HG02610 (cell line): ENCODE results near the gene CASP3.

Experiments used
- ATAC-seq: cut with Tn5 transposase; IDR thresholded peaks from one replicate; pipeline ENCODE4 v1.9.1; 2021; ENCODE audit warnings: mild to moderate bottlenecking, moderate library complexity; ENCODE audit not compliant: unreplicated experiment

CASP3 gene

DNA sequence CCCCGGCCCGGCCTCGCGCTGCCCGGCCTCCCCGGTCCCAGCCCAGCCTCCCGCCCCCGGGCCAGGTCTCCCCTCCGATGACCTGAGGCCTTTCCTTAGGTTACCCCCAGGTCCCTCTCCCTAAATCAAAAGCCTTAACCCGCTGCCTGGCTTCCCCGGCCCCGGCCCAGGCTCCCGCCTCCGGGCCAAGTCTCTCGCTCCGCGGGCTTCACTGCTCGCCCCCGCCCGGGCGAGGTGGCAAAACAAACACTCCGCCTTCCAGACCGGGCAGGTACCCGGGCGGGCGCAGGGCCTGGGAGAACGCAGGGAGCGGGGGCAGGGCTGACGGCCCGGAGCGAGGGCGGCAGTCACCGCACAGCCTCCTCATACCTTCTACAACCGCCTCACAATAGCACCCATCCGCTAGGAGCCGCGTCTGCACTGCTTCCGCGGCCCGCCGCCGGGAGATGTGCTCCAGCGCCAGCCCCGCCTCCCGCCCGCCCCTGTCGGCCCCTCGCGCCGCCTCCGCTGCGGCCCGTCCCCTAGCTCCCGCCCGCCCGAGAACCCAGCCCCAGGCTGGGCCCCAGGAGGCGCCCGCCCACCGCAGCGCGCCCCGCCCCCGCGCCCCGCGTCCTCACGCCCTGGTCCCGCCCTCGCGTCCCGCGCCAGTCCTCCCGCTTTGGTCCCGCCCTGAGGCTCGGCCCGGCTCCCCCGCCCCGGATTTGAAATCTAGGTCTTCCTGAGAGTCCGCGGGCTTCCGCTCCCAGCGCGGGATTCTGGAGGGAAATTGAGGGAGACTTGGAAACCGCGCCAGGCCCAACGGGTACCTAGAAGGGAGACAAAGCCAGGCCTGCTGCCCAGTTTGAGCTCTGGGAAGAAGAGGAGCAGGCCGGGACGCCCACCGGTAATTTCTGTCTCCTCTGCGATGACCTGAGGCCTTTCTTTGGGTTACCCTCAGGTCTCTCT is at the start of gene CASP3, which contains the start of gene PRIMPOL:
CASP3 (minus strand) TSS at position 422 of the 945 bp plus-strand sequence. CDS start 10,994 bp downstream, outside the sequence.
PRIMPOL (plus strand) TSS at position 713 of the 945 bp plus-strand sequence. CDS start 7,403 bp downstream, outside the sequence.
- peak; percentile 88 for ATAC-seq

GRCh38 chr4:184697956-184698355 is 48.7 kb upstream of the CASP3 start:
- no peak for ATAC-seq

DNA sequence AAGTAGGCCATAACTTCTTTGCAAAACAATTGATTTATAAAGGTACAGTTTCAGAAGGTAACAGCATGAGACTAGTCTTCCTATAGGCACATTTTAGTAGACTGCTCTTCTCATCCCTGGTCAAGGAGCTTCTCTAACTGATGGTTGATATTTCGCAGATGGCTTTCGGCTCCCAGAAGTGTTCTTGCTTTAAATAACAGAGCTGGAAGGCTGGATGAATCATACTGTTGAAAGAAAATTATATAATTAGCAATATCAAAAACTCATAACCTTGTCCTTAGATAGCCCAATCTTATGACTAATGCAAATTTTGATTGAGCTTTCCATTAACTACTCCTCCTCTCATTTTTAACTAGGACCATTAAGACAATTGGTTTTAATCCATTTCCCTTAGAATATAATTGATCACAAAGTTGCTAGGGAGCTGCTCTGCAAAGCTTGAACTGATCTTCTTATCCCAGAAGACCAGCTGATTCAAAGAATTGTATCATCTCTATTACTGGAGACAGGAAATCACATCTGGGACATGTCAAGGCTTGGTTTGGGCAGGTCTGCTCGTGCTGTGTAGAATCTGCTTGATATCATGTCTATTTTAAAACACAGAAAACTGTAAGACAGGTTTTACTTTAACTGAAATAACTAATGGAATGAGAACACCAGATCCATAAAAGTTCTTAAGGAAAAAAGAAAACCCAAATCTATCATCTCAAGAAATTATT is 46.1 kb upstream of the CASP3 start:
- no peak for ATAC-seq

DNA sequence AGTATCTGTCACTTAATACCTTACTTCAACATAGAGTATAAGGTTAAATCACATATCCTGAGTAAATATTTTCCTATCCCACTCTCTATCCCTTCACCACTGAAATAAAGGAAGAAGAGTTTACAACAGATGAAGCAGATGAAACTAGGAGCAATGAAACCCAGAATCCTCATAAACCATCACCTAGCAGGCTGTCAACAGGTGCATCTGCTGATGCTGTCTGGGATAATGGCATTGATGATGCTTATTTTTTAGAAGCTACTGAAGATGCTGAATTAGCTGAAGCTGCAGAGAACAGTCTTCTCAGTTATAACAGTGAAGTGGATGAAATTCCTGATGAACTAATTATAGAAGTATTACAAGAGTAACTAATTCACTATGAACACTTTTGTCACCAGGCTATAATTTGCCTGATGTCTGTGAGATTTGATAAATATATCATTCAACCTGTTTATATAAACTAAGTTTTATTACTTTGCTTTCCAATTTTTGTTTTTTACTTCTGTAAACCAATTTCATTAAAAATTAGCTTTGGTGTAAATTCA is 45.2 kb upstream of the CASP3 start:
- no peak for ATAC-seq

DNA sequence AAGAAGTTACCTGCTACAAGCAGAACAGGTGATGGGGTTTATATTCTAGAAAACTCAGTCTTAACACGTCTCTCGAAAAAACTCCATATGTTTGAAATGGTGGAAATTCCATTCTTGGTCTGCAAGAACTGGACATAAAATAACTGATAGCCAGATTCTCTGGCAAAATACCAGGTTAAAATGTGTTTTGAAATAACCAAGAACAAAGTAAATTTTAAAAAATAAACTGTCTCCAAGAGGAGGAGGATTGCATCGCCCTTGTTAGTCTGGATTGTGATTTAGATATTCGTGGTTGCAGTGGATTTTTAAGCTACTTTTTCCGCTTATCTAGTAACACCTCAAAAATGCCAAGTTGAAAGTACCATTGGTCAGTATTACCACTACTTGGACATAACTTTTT is 43.8 kb upstream of the CASP3 start:
- no peak for ATAC-seq

- ATAC-seq: no peak
Observed at GRCh38 chr4:184689681-184690080, 40.4 kb upstream of the CASP3 start.

DNA sequence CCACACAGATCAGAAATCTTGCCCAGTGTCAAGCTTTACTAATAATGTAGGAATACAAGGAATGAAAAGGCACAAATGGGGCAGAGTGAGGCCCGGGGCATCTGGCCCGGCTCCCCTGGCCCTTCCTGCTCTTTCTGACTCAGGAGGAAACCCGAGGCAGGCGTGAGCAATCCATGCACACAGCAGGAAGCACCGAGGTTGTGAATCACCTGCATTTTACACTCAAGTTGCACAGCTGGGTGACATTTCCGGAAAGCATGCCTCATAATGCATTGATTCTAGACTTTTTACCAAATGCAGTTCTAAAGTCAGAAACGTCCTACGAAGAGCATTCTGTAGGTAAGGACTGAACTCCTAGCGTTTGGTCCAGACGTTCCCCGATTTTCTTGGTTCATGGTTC is 39.2 kb upstream of the CASP3 start:
- ATAC-seq: no peak

DNA sequence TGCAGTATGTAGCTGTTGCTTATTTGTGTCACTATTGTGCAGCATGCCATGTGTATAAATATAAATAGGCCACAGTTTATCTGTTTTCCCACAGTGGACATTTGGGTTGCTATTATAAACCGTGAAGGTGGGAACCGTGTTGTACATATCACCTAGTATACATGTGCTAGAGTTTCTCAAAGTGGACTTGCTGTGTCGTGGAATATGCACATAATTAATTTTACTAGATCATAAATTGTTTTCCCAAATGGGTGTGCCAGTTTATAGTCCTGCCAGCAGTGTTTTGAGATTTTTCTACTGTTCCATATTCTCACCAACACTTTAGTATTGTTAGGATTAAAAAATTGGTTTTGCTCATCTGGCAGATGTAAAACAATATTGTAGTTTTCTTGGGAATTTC is 38.8 kb upstream of the CASP3 start:
- no peak for ATAC-seq

GRCh38 chr4:184684491-184685189 is 35.4 kb upstream of the CASP3 start:
- ATAC-seq: no peak

DNA sequence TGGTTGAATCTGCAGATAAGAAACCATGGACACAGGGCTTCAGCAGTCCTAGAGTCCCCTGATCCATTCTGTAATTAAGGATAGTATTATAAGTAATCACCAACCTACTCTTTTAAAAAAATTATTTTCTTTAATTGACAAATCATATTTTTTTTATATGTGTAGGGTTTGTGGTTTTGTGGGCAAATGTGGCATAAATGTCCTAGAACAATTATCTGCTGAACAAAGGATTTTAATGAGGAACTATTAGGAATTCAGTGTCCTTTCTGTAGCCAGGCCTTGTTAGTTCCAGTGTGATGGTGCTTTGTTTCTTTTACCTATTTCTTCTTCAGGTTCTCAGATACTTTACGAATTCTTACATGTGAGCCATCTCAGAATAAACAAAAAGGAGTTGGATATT is 32.7 kb upstream of the CASP3 start:
- no peak for ATAC-seq

GRCh38 chr4:184680698-184681097 is 31.5 kb upstream of the CASP3 start:
- no peak for ATAC-seq

DNA sequence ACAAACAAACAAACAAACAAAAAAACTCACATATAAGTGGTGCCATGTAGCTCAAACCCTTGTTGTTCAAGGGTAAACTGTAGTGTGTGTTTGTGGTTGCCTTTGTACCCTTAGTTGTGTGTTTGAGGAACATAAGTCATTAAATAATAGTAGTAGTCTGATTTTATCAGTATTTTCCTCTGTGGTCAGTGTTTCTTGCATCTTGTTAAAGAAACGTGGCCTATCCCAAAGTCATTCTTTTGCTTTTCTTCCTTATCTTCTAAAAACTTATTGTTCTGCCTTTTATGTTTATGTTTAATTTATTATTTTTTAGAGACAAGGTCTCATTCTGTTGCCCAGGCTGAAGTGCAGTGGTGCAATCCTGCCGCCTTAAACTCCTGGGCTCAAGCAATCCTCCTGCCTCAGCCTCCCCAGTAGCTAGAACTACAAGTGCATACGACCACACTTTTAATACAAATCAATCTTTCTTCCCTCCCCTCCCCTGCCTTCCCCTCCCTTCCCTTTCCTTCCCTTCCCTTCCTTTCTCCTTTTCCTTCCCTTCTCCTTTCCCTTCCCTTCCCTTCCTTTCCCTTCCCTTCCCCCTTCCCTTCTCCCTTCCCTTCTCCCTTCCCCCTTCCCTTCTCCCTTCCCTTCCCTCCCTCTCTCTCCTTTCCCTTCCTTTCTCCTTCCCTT is 26.7 kb upstream of the CASP3 start:
- no peak for ATAC-seq

DNA sequence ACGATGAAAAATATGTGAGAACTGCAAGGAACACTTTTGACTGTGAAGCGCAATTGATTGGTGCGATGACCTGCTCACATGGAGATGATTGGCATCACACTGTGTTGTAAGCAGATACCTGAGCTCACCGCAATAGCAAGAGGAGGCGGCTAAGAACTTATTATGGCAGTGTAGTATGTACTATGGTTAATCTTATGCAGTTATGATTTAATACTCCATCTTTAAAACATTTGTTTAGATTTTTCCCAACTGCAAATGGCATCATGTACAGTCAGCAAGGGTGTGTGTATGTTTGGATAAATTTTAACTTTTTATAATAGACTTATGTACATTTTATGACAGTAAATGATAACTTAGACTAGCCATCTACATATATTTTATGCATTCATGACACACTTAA is 25.8 kb upstream of the CASP3 start:
- ATAC-seq: no peak

- no peak for ATAC-seq
Observed at GRCh38 chr4:184674011-184674410, 24.8 kb upstream of the CASP3 start.

DNA sequence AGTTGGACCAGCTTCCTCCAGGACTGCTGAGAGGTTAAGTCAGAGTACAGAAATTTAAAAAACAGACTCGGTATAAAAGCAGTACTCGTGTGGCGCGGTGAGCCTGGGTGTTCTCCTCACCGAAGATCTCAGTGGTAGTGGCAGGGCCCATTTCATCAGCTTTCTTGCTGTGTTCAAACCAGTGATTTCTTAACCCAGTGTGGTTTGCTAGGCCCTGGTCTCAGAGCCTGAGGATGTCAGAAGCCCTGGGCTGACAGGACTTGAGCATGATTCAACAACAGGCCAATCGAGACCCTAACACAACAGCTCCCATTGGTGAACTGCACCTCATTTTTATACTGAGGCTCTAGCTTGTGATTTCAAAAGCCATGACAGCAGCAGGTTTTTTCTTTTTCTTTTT is 23.5 kb upstream of the CASP3 start:
- no peak for ATAC-seq

DNA sequence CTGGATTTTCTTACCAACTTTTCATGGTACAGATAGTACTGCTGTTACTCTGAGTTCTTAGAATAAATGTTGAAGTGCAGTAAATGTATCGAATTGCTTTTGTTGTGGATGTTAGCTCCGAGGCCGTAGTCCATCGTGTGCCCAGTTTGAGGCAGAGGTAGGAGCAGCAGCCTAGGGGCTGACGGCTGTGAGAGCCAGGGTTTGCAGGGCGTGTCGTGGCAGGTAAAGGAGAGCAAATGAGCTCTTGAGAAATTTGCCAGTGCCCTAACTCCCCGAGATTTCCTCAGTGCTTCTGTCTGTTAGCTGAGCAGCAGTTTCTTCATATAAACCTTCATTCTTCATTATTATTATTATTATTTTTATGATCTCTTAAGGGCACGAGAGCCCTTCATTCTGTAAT is 21.9 kb upstream of the CASP3 start:
- no peak for ATAC-seq

- ATAC-seq: no peak
Observed at GRCh38 chr4:184669251-184669650, 20.0 kb upstream of the CASP3 start.

GRCh38 chr4:184668511-184669114 is 19.4 kb upstream of the CASP3 start:
- ATAC-seq: no peak

GRCh38 chr4:184668096-184668495 is 18.8 kb upstream of the CASP3 start:
- ATAC-seq: no peak

GRCh38 chr4:184666670-184667069 is 17.4 kb upstream of the CASP3 start:
- no peak for ATAC-seq
